Panc1 (cell line): ENCODE results near the gene S100A7.
"Not testable (repeated sequence)": the region's sequence is repeated elsewhere in the genome, so short reads cannot be mapped to it uniquely, and the experiment has no call there.

Experiments
- CTCF ChIP-seq: fragments of 450-650 bp; IDR thresholded peaks from 2 replicates; pipeline ENCODE4 v1.5.1; 2017; ENCODE audit warnings: mild to moderate bottlenecking
- POLR2AphosphoS5 ChIP-seq: IDR thresholded peaks from 2 replicates; pipeline ENCODE4 v1.6.1; 2012; ENCODE audit warnings: mild to moderate bottlenecking, low read depth, low read length, moderate library complexity
- REST ChIP-seq, 2 experiments: IDR thresholded peaks; 2 replicates each; pipeline ENCODE4 v1.6.1; 2011 to 2012; ENCODE audit warnings: low read depth in 2 of 2, control low read depth in 1 of 2, low read length in 1 of 2, mild to moderate bottlenecking in 1 of 2, moderate library complexity in 1 of 2; ENCODE audit not compliant: insufficient read depth in 1 of 2
- SIN3A ChIP-seq: IDR thresholded peaks from 2 replicates; pipeline ENCODE4 v1.6.1; 2012; ENCODE audit warnings: low read depth, mild to moderate bottlenecking, low read length, moderate library complexity, borderline replicate concordance; ENCODE audit not compliant: insufficient read depth
- TCF7L2 ChIP-seq: IDR thresholded peaks from 2 replicates; pipeline ENCODE4 v1.6.1; 2011; ENCODE audit warnings: mild to moderate bottlenecking, low read depth, low read length, inconsistent platforms

GRCh38 chr1:153448851-153449250 is 11.6 kb downstream of the S100A7 start:
- TF ChIP-seq POLR2AphosphoS5; SIN3A; CTCF; REST (IDR thresholded peaks at IDR 0.05; ENCODE audit: insufficient read depth in 1 of 2, low read depth in 2 of 2, low read length in 1 of 2); TCF7L2: not testable (repeated sequence)
